PFSK-1 (cell line): ENCODE measurements around the gene KLHDC3.

Experiments
- POLR2AphosphoS5 ChIP-seq: IDR thresholded peaks from 2 replicates; pipeline ENCODE4 v1.6.1; 2012; ENCODE audit warnings: low read depth, mild to moderate bottlenecking, control low read depth, low read length, moderate library complexity
- SIN3A ChIP-seq: IDR thresholded peaks from 2 replicates; pipeline ENCODE4 v1.6.1; 2012; ENCODE audit warnings: mild to moderate bottlenecking, low read length, moderate library complexity, borderline replicate concordance; ENCODE audit not compliant: insufficient read depth
- TAF1 ChIP-seq: IDR thresholded peaks from 2 replicates; pipeline ENCODE4 v1.6.1; 2012; ENCODE audit warnings: low read length, control low read depth, borderline replicate concordance; ENCODE audit not compliant: insufficient read depth
- TF ChIP-seq, protein P1 (sequence below), 2 experiments: IDR thresholded peaks; 2 replicates each; pipeline versions ENCODE4 v1.6.1 to v1.8.0; 2011 to 2012; ENCODE audit warnings: low read depth in 2 of 2, low read length in 2 of 2, control low read depth in 1 of 2, inconsistent platforms in 1 of 2, mild to moderate bottlenecking in 1 of 2, moderate library complexity in 1 of 2; ENCODE audit not compliant: insufficient read depth in 1 of 2

DNA sequence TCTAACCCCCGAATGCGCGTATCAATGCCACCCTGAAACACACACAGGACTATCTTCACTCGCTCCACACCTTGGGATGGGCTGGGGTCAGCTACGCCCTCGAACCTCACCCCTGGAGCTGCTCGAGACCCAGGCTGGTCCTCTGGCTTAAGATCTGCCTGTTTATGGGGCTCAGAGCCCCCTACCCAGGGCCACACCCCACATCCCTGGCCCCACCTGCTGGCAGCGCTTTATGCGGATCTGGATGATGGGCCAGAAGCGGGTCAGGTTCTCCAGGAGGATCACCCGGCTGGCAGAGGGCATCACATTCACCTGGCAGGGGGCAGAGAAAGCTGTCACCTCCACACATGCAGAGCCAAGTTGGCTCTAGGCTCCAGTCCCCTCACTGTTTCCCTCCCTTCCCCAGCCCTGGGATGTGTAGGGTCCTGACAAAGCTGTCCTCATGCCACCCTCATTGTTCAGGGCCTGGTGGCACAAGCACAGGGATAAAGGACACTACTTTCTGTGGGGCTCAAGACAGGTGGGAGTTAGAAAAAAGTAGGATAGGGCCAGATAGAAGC is 31.4 kb downstream of the KLHDC3 start:
- TF ChIP-seq POLR2AphosphoS5 (no peak), TAF1 (no peak), SIN3A (no peak)
- TF ChIP-seq, protein P1, sequence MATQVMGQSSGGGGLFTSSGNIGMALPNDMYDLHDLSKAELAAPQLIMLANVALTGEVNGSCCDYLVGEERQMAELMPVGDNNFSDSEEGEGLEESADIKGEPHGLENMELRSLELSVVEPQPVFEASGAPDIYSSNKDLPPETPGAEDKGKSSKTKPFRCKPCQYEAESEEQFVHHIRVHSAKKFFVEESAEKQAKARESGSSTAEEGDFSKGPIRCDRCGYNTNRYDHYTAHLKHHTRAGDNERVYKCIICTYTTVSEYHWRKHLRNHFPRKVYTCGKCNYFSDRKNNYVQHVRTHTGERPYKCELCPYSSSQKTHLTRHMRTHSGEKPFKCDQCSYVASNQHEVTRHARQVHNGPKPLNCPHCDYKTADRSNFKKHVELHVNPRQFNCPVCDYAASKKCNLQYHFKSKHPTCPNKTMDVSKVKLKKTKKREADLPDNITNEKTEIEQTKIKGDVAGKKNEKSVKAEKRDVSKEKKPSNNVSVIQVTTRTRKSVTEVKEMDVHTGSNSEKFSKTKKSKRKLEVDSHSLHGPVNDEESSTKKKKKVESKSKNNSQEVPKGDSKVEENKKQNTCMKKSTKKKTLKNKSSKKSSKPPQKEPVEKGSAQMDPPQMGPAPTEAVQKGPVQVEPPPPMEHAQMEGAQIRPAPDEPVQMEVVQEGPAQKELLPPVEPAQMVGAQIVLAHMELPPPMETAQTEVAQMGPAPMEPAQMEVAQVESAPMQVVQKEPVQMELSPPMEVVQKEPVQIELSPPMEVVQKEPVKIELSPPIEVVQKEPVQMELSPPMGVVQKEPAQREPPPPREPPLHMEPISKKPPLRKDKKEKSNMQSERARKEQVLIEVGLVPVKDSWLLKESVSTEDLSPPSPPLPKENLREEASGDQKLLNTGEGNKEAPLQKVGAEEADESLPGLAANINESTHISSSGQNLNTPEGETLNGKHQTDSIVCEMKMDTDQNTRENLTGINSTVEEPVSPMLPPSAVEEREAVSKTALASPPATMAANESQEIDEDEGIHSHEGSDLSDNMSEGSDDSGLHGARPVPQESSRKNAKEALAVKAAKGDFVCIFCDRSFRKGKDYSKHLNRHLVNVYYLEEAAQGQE (IDR thresholded peaks at IDR 0.05; ENCODE audit: insufficient read depth in 1 of 2, low read depth in 2 of 2, low read length in 2 of 2) = no peak
